Measurements from ENCODE around the gene GRPR. TPM values are rescaled to one million over a fixed set of nuclear protein-coding genes. Genes with fewer than 3 reads are reported as not detected.
"Not testable (repeated sequence)": the region's sequence is repeated elsewhere in the genome, so short reads cannot be mapped to it uniquely, and the experiment has no call there.

Gene GRPR
- total RNA-seq, 2 experiments from 2014 or later = not detected

- no peak overlapping the region for H3K27ac Mint-ChIP-seq
- no peak overlapping the region for H3K4me3 Mint-ChIP-seq
- no peak for DNase-seq
- CTCF ChIA-PET = no interaction called here
- H3K4me1 Mint-ChIP-seq = no peaks in the 10 kb centered on the region
- H3K9me3 Mint-ChIP-seq (ENCODE audit: low read depth) = no peaks in the 10 kb centered on the region
- no peaks in the 10 kb centered on the region for H3K27me3 Mint-ChIP-seq
- H3K36me3 Mint-ChIP-seq = no peaks in the 10 kb centered on the region
- no peak for ATAC-seq
Measured at GRCh38 chrX:16172391-16172790, 49.0 kb downstream of the GRPR start.

- Mint-ChIP-seq H3K4me3 (no peak overlapping the region), H3K9me3 (ENCODE audit: low read depth) (no peaks in the 10 kb centered on the region), H3K27ac (no peak overlapping the region), H3K36me3 (no peaks in the 10 kb centered on the region), H3K27me3 (peaks cover 4% of the 10 kb centered on the region), H3K4me1 (no peaks in the 10 kb centered on the region)
- no peak for DNase-seq
- ATAC-seq = no peak
- CTCF ChIA-PET = no interaction called here
Measured at GRCh38 chrX:16175329-16176061, 52.1 kb downstream of the GRPR start.

GRCh38 chrX:16177260-16177659, 53.9 kb downstream of the GRPR start:
- H3K36me3 Mint-ChIP-seq = no peaks in the 10 kb centered on the region
- DNase-seq (no peak), ATAC-seq (no peak)
- H3K4me3 Mint-ChIP-seq = no peak overlapping the region
- H3K4me1 Mint-ChIP-seq = no peaks in the 10 kb centered on the region
- H3K9me3 Mint-ChIP-seq (ENCODE audit: low read depth) = no peaks in the 10 kb centered on the region
- CTCF ChIA-PET = no interaction called here
- no peak overlapping the region for H3K27ac Mint-ChIP-seq
- peaks cover 4% of the 10 kb centered on the region for H3K27me3 Mint-ChIP-seq

- ATAC-seq; CTCF ChIA-PET; H3K4me3 Mint-ChIP-seq; H3K27me3 Mint-ChIP-seq; H3K27ac Mint-ChIP-seq; H3K36me3 Mint-ChIP-seq; DNase-seq; H3K9me3 Mint-ChIP-seq (ENCODE audit: low read depth): not testable (repeated sequence)
- H3K4me1 Mint-ChIP-seq = peaks cover 11% of the 10 kb centered on the region
Measured at GRCh38 chrX:16183843-16184242, 60.5 kb downstream of the GRPR start.

- Mint-ChIP-seq H3K4me1 (peaks cover 11% of the 10 kb centered on the region), H3K27ac (no peak overlapping the region), H3K27me3 (peaks cover 5% of the 10 kb centered on the region), H3K36me3 (no peaks in the 10 kb centered on the region), H3K9me3 (ENCODE audit: low read depth) (no peaks in the 10 kb centered on the region), H3K4me3 (no peak overlapping the region)
- DNase-seq = no peak
- ATAC-seq = peak; percentile 60
- CTCF ChIA-PET = no interaction called here
Measured at GRCh38 chrX:16185725-16186136, 62.4 kb downstream of the GRPR start.

GRCh38 chrX:16186380-16187007, 63.1 kb downstream of the GRPR start:
- Mint-ChIP-seq H3K27ac (no peak overlapping the region), H3K27me3 (peaks cover 5% of the 10 kb centered on the region), H3K36me3 (no peaks in the 10 kb centered on the region), H3K9me3 (ENCODE audit: low read depth) (no peaks in the 10 kb centered on the region), H3K4me1 (peaks cover 11% of the 10 kb centered on the region), H3K4me3 (no peak overlapping the region)
- CTCF ChIA-PET = no interaction called here
- DNase-seq (no peak), ATAC-seq (no peak)

- Mint-ChIP-seq H3K27ac (no peak overlapping the region), H3K4me3 (no peak overlapping the region), H3K27me3 (peaks cover 5% of the 10 kb centered on the region), H3K4me1 (peaks cover 11% of the 10 kb centered on the region), H3K36me3 (no peaks in the 10 kb centered on the region), H3K9me3 (ENCODE audit: low read depth) (no peaks in the 10 kb centered on the region)
- DNase-seq = no peak
- CTCF ChIA-PET = no interaction called here
- ATAC-seq = no peak
Measured at GRCh38 chrX:16187024-16187760, 63.8 kb downstream of the GRPR start.

GRCh38 chrX:16188687-16189086, 65.3 kb downstream of the GRPR start:
- H3K27ac Mint-ChIP-seq = no peak overlapping the region
- ATAC-seq (no peak), DNase-seq (no peak)
- H3K36me3 Mint-ChIP-seq = no peaks in the 10 kb centered on the region
- H3K4me1 Mint-ChIP-seq = peaks cover 11% of the 10 kb centered on the region
- no peak overlapping the region for H3K4me3 Mint-ChIP-seq
- peaks cover 5% of the 10 kb centered on the region for H3K27me3 Mint-ChIP-seq
- CTCF ChIA-PET = no interaction called here
- no peaks in the 10 kb centered on the region for H3K9me3 Mint-ChIP-seq (ENCODE audit: low read depth)

GRCh38 chrX:16191605-16192004, 68.2 kb downstream of the GRPR start:
- H3K4me1 Mint-ChIP-seq = no peaks in the 10 kb centered on the region
- CTCF ChIA-PET = no interaction called here
- no peaks in the 10 kb centered on the region for H3K9me3 Mint-ChIP-seq (ENCODE audit: low read depth)
- no peaks in the 10 kb centered on the region for H3K36me3 Mint-ChIP-seq
- DNase-seq (no peak), ATAC-seq (no peak)
- no peak overlapping the region for H3K4me3 Mint-ChIP-seq
- H3K27ac Mint-ChIP-seq = no peak overlapping the region
- peaks cover 3% of the 10 kb centered on the region for H3K27me3 Mint-ChIP-seq

- no peaks in the 10 kb centered on the region for H3K4me1 Mint-ChIP-seq
- DNase-seq = no peak
- ATAC-seq = no peak
- H3K4me3 Mint-ChIP-seq = no peak overlapping the region
- no peaks in the 10 kb centered on the region for H3K9me3 Mint-ChIP-seq (ENCODE audit: low read depth)
- H3K27me3 Mint-ChIP-seq = peaks cover 8% of the 10 kb centered on the region
- H3K36me3 Mint-ChIP-seq = no peaks in the 10 kb centered on the region
- H3K27ac Mint-ChIP-seq = no peak overlapping the region
- CTCF ChIA-PET = no interaction called here
Measured at GRCh38 chrX:16196829-16197228, 73.5 kb downstream of the GRPR start.

- H3K9me3 Mint-ChIP-seq (ENCODE audit: low read depth) = no peaks in the 10 kb centered on the region
- no peak for ATAC-seq
Measured at GRCh38 chrX:16199343-16199742, 76.0 kb downstream of the GRPR start.

GRCh38 chrX:16202943-16203342, 79.6 kb downstream of the GRPR start:
- Mint-ChIP-seq H3K4me3 (no peak overlapping the region), H3K4me1 (no peaks in the 10 kb centered on the region), H3K27ac (no peak overlapping the region), H3K27me3 (peaks cover 5% of the 10 kb centered on the region), H3K36me3 (no peaks in the 10 kb centered on the region), H3K9me3 (ENCODE audit: low read depth) (no peaks in the 10 kb centered on the region)
- DNase-seq (no peak), ATAC-seq (no peak)
- CTCF ChIA-PET = no interaction called here

More at GRCh38 chrX:16199343-16199742, 76.0 kb downstream of the GRPR start:
- CTCF ChIA-PET = no interaction called here
- Mint-ChIP-seq H3K27me3 (peaks cover 9% of the 10 kb centered on the region), H3K4me3 (no peak overlapping the region), H3K36me3 (no peaks in the 10 kb centered on the region), H3K4me1 (no peaks in the 10 kb centered on the region), H3K27ac (no peak overlapping the region)
- DNase-seq = no peak
